ENCODE measurements around the gene SH2D6.

The SH2D6 gene

DNA sequence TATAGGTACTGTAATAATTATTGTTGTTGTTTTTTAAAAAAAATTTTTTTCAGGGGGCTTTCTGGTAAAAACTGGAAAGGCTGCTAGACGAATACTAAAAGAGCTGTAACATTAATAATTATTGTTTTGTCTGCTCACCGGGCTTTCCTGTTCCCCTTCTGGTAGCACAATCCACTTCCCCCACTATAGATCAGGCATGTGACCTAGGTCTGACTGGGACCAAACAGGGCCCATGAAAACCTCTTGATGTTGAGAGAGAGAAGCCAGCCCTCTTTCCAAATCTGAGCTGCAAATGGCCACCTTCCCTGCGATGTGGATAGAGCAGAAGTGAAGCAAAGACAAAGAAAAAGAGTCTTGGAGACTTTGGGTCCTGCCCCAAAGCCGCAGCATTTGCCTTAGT, 23.4 kb downstream of the SH2D6 start:
- 86 to 89% methylated on average over 2 of the region's 4 CpGs for WGBS, 2 experiments (ENCODE audit: insufficient coverage in 2 of 2)
- no peak overlapping the region for H3K4me3 ChIP-seq (ENCODE audit: extremely low read depth, insufficient read depth, low read length, poor library complexity, severe bottlenecking)

GRCh38 chr2:85444629-85445172, 26.2 kb downstream of the SH2D6 start:
- H3K9me3 ChIP-seq (ENCODE audit: control insufficient read depth, low read length), result no peaks in the 10 kb centered on the region
- H3K27ac ChIP-seq (ENCODE audit: low read depth, low read length, severe bottlenecking), result peak overlapping the region; percentile 87
- H3K36me3 ChIP-seq (ENCODE audit: control insufficient read depth, insufficient read depth, low read length), result no peaks in the 10 kb centered on the region
- H3K4me1 ChIP-seq (ENCODE audit: control insufficient read depth, insufficient read depth, low read length, poor library complexity, severe bottlenecking), result peaks cover 23% of the 10 kb centered on the region
- H3K4me3 ChIP-seq (ENCODE audit: extremely low read depth, insufficient read depth, low read length, poor library complexity, severe bottlenecking), result no peak overlapping the region
- WGBS, 2 experiments (ENCODE audit: insufficient coverage in 2 of 2), result 94 to 95% methylated on average over 4 to 5 of the region's 6 CpGs

More for the DNA sequence above, 23.4 kb downstream of the SH2D6 start:
- H3K4me1 ChIP-seq (ENCODE audit: control insufficient read depth, insufficient read depth, low read length, poor library complexity, severe bottlenecking), result peaks cover 29% of the 10 kb centered on the region
- H3K9me3 ChIP-seq (ENCODE audit: control insufficient read depth, low read length), result no peaks in the 10 kb centered on the region
- no peak overlapping the region for H3K27ac ChIP-seq (ENCODE audit: low read depth, low read length, severe bottlenecking)
- no peaks in the 10 kb centered on the region for H3K36me3 ChIP-seq (ENCODE audit: control insufficient read depth, insufficient read depth, low read length)

DNA sequence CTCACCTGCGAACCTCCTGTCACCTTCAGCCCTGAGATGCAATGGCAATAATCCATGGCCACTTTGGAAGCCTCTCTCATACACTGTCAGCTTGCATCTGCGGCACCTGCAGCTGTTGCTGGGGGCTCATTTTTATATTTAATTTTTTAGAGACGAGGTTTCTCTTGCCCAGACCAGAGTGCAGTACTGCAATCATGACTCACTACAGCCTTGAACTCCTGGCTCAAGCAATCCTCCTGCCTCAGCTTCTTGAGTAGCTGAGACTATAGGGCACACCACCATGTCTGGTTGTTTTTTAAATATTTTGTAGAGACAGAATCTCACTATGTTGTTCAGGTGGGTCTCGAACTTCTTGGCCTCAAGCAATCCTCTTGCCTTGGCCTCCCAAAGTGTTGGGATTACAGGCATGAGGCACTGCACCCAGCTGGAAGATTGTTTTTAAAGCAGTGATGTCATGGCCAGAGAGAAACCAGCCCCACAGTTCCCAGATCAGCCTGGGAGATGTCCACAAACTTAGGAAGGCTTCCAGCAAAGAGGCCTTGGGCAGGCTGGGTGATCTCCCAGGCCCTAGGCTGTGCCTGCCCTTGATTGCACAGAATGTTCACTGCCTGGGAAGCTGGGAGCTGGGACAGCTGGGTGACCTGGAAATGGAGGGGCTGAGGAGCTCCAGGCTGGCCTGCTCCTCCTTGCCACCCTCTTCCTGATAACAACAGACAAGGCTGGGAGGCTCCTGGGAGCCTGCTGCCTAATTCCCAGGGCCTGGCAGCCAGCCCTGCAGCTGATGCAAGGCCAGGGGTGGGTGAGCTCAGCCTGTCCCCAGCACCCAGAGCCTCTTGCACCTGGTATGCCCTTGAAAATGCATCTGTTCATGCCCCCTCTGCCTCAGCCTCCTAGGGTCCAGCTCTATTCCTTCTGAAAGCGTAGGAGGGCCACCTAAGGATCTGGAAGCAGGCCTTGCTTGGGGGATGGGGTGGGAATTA, 27.1 kb downstream of the SH2D6 start:
- H3K27ac ChIP-seq (ENCODE audit: low read depth, low read length, severe bottlenecking), result peak overlapping the region; percentile 87
- H3K4me3 ChIP-seq (ENCODE audit: extremely low read depth, insufficient read depth, low read length, poor library complexity, severe bottlenecking), result no peak overlapping the region
- no peaks in the 10 kb centered on the region for H3K9me3 ChIP-seq (ENCODE audit: control insufficient read depth, low read length)
- H3K36me3 ChIP-seq (ENCODE audit: control insufficient read depth, insufficient read depth, low read length), result no peaks in the 10 kb centered on the region
- H3K4me1 ChIP-seq (ENCODE audit: control insufficient read depth, insufficient read depth, low read length, poor library complexity, severe bottlenecking), result peaks cover 23% of the 10 kb centered on the region
- WGBS, 2 experiments (ENCODE audit: insufficient coverage in 2 of 2), result 88 to 100% methylated on average over 3 of the region's 5 CpGs

GRCh38 chr2:85446296-85447221, 28.0 kb downstream of the SH2D6 start:
- Histone ChIP-seq H3K4me3 (ENCODE audit: extremely low read depth, insufficient read depth, low read length, poor library complexity, severe bottlenecking) (no peak overlapping the region), H3K36me3 (ENCODE audit: control insufficient read depth, insufficient read depth, low read length) (no peaks in the 10 kb centered on the region), H3K9me3 (ENCODE audit: control insufficient read depth, low read length) (no peaks in the 10 kb centered on the region), H3K27ac (ENCODE audit: low read depth, low read length, severe bottlenecking) (peak overlapping the region; percentile 87), H3K4me1 (ENCODE audit: control insufficient read depth, insufficient read depth, low read length, poor library complexity, severe bottlenecking) (peaks cover 23% of the 10 kb centered on the region)
- 86 to 87% methylated on average over 9 to 13 of the region's 14 CpGs for WGBS, 2 experiments (ENCODE audit: insufficient coverage in 2 of 2)

DNA sequence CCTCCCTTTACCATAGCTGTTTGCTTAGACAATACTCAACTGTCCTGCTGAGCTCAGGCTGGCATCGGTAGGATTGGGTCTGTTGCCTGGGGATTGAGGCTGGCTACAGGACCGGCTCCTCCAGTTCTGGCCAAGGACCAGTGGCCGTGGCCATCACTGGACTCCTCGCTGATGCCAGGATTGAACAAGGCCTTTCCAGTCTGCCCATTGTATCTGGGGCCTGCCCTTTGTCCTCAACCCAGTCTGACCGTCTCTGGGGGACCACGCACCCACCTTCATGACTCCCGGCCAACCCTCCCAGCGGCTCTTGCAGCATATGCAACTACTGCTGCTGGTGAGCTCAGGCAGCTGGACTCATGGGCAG, 28.7 kb downstream of the SH2D6 start:
- H3K27ac ChIP-seq (ENCODE audit: low read depth, low read length, severe bottlenecking), result no peak overlapping the region
- H3K4me1 ChIP-seq (ENCODE audit: control insufficient read depth, insufficient read depth, low read length, poor library complexity, severe bottlenecking), result peaks cover 23% of the 10 kb centered on the region
- no peaks in the 10 kb centered on the region for H3K36me3 ChIP-seq (ENCODE audit: control insufficient read depth, insufficient read depth, low read length)
- 92 to 97% methylated on average over 8 of the region's 8 CpGs for WGBS, 2 experiments (ENCODE audit: insufficient coverage in 2 of 2)
- H3K9me3 ChIP-seq (ENCODE audit: control insufficient read depth, low read length), result no peaks in the 10 kb centered on the region
- no peak overlapping the region for H3K4me3 ChIP-seq (ENCODE audit: extremely low read depth, insufficient read depth, low read length, poor library complexity, severe bottlenecking)

- H3K27ac ChIP-seq (ENCODE audit: low read depth, low read length, severe bottlenecking), result no peak overlapping the region
- no peaks in the 10 kb centered on the region for H3K36me3 ChIP-seq (ENCODE audit: control insufficient read depth, insufficient read depth, low read length)
- no peak overlapping the region for H3K4me3 ChIP-seq (ENCODE audit: extremely low read depth, insufficient read depth, low read length, poor library complexity, severe bottlenecking)
- H3K9me3 ChIP-seq (ENCODE audit: control insufficient read depth, low read length), result no peaks in the 10 kb centered on the region
- peaks cover 23% of the 10 kb centered on the region for H3K4me1 ChIP-seq (ENCODE audit: control insufficient read depth, insufficient read depth, low read length, poor library complexity, severe bottlenecking)
- 89 to 100% methylated on average over 3 of the region's 8 CpGs for WGBS, 2 experiments (ENCODE audit: insufficient coverage in 2 of 2)
Measured at GRCh38 chr2:85448461-85449213, 30.1 kb downstream of the SH2D6 start.

- Histone ChIP-seq H3K36me3 (ENCODE audit: control insufficient read depth, insufficient read depth, low read length) (no peaks in the 10 kb centered on the region), H3K27ac (ENCODE audit: low read depth, low read length, severe bottlenecking) (no peak overlapping the region), H3K9me3 (ENCODE audit: control insufficient read depth, low read length) (no peaks in the 10 kb centered on the region), H3K4me1 (ENCODE audit: control insufficient read depth, insufficient read depth, low read length, poor library complexity, severe bottlenecking) (peaks cover 23% of the 10 kb centered on the region), H3K4me3 (ENCODE audit: extremely low read depth, insufficient read depth, low read length, poor library complexity, severe bottlenecking) (no peak overlapping the region)
- 82 to 86% methylated on average over 5 to 7 of the region's 7 CpGs for WGBS, 2 experiments (ENCODE audit: insufficient coverage in 2 of 2)
Measured at GRCh38 chr2:85449214-85449588, 30.7 kb downstream of the SH2D6 start.

DNA sequence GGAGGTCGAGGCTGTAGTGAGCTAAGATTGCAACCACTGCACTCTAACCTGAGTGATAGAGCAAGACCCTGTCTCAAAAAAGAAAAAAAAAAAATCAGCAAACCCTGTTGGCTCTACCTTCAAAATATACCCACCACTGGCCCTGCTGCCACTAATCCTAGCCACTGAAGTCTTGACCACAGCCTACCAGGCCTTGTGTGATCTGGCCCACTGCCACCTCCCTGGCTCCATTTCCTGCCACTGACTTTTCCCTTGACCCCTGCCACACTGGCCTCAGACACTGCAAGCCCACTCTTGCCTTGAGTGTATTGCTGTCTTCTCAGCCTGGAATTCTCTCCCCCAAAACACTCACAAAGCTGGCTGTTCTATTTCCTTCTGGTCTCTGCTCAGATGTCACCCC, 33.7 kb downstream of the SH2D6 start:
- Histone ChIP-seq H3K27ac (ENCODE audit: low read depth, low read length, severe bottlenecking) (no peak overlapping the region), H3K9me3 (ENCODE audit: control insufficient read depth, low read length) (no peaks in the 10 kb centered on the region), H3K4me3 (ENCODE audit: extremely low read depth, insufficient read depth, low read length, poor library complexity, severe bottlenecking) (no peak overlapping the region), H3K4me1 (ENCODE audit: control insufficient read depth, insufficient read depth, low read length, poor library complexity, severe bottlenecking) (no peaks in the 10 kb centered on the region), H3K36me3 (ENCODE audit: control insufficient read depth, insufficient read depth, low read length) (no peaks in the 10 kb centered on the region)
- 83 to 100% methylated on average over 1 of the region's 1 CpG for WGBS, 2 experiments (ENCODE audit: insufficient coverage in 2 of 2)

GRCh38 chr2:85453571-85453970, 35.1 kb downstream of the SH2D6 start:
- no peak overlapping the region for H3K27ac ChIP-seq (ENCODE audit: low read depth, low read length, severe bottlenecking)
- no peaks in the 10 kb centered on the region for H3K9me3 ChIP-seq (ENCODE audit: control insufficient read depth, low read length)
- H3K36me3 ChIP-seq (ENCODE audit: control insufficient read depth, insufficient read depth, low read length), result no peaks in the 10 kb centered on the region
- WGBS, 2 experiments (ENCODE audit: insufficient coverage in 2 of 2), result 88 to 96% methylated on average over 7 of the region's 7 CpGs
- H3K4me1 ChIP-seq (ENCODE audit: control insufficient read depth, insufficient read depth, low read length, poor library complexity, severe bottlenecking), result no peaks in the 10 kb centered on the region
- H3K4me3 ChIP-seq (ENCODE audit: extremely low read depth, insufficient read depth, low read length, poor library complexity, severe bottlenecking), result no peak overlapping the region

GRCh38 chr2:85455552-85456090, 37.1 kb downstream of the SH2D6 start:
- Histone ChIP-seq H3K4me1 (ENCODE audit: control insufficient read depth, insufficient read depth, low read length, poor library complexity, severe bottlenecking) (no peaks in the 10 kb centered on the region), H3K27ac (ENCODE audit: low read depth, low read length, severe bottlenecking) (no peak overlapping the region), H3K4me3 (ENCODE audit: extremely low read depth, insufficient read depth, low read length, poor library complexity, severe bottlenecking) (no peak overlapping the region), H3K9me3 (ENCODE audit: control insufficient read depth, low read length) (no peaks in the 10 kb centered on the region), H3K36me3 (ENCODE audit: control insufficient read depth, insufficient read depth, low read length) (no peaks in the 10 kb centered on the region)
- WGBS, 2 experiments (ENCODE audit: insufficient coverage in 2 of 2), result 33 to 100% methylated on average over 1 of the region's 1 CpG

Data from mesodermal cell (in vitro differentiated cells).